Measurements from ENCODE around the gene NCLN.
"Not testable (repeated sequence)": the region's sequence is repeated elsewhere in the genome, so short reads cannot be mapped to it uniquely, and the experiment has no call there.

Gene NCLN

DNA sequence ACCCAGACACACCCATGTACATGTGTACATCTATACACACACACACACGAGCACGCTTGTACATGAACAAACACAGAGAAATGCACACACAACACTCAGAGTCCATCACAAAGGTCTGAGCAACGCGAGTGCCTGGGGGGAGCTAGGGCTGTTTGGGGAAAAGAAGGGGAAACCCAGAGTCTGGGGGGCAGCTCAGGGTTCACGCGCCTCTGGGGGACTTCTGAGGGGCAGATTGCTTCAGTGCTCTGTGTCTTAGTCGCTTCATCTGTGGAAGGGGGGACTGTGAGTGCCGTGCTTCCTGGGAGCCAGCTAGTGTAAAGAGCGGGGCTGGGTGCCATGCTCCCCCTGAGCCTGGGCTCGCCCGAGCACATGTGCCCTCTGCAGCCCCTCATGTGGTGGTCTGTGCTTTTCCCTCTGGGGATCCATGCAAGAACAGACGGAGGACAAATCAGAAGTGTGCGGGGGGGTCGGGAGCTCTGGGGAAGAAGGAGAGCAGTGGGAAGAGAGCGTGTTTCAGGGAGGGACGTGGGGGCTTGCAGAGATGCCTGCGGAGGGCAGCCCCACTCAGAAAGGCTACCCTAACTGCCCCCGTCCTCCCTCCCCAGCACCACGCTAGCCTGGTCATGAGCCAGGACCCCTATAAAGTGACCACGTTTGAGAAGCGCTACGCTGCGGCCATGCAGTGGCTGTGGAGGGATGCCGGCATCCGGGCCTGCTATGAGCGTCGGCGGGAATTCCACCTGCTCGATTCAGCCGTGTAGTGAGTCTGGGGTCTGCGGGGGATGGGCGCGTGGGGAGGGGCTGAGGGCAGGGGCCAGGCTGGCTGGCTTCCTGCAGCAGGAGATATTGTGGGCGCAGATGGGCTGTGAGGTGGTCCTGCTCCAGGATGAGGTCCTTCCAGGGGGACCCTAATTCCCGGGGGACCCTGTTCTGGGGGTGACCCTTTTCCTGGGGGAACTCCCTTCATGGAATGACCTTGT is 35.9 kb upstream of the NCLN start:
- DNase-seq (ENCODE audit: low read depth), result no peak
- no peak for TF ChIP-seq CTCF (IDR thresholded peaks at IDR 0.05; ENCODE audit: insufficient read depth, low read depth, low read length, missing control alignments)
- no peak overlapping the region for H3K4me3 ChIP-seq (ENCODE audit: low read depth, low read length)

DNA sequence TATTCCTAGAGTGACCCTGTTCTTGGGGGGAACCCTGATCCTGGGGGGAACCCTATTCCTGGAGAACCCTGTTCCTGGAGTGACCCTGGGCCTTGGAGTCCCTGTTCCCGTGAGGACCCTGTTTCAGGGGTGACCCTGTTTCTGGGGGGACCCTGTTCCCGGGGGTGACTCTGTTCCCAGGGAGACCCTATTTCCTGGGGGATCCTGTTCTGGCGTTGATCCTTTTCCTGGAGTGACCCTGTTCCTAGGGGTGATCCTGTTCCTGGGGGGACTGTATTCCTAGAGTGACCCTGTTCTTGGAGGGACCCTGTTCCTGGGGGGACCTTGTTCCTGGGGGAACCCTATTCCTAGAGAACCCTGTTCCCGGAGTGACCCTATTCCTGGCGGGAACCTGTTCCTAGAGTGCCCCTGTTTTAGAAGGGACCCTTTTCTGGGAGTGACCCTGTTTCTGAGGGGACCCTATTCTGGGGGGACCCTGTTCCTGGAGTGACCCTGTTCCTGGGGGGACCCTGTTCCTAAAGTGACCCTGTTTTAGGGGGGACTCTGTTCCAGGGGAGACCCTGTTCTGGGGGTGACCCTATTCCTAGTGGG is 34.9 kb upstream of the NCLN start:
- DNase-seq (ENCODE audit: low read depth), result no peak
- TF ChIP-seq CTCF (IDR thresholded peaks at IDR 0.05; ENCODE audit: insufficient read depth, low read depth, low read length, missing control alignments), result no peak
- H3K4me3 ChIP-seq (ENCODE audit: low read depth, low read length), result no peak overlapping the region

- H3K4me3 ChIP-seq (ENCODE audit: low read depth, low read length), result no peak overlapping the region
- no peak for TF ChIP-seq CTCF (IDR thresholded peaks at IDR 0.05; ENCODE audit: insufficient read depth, low read depth, low read length, missing control alignments)
- no peak for DNase-seq (ENCODE audit: low read depth)
These were observed 33.9 kb upstream of the NCLN start for GRCh38 chr19:3151563-3152418.

DNA sequence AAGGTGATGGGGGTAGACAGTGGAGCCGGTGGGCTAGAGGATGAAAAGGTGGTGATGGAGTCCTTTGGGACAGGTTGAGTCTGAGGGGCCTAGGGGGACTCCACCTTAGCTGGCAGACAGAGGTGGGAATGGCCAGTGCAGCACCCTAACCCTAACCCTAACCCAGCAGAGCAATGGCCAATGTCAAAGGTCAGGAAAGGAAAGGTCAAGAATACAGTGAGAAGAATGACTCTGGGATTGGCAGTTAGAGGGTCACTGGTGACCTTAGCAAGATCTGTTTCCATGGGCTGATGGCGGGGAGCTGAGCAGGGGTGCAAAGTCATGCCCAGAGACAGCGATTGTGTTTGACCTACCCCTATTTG is 33.3 kb upstream of the NCLN start:
- DNase-seq (ENCODE audit: low read depth), result no peak
- TF ChIP-seq CTCF (IDR thresholded peaks at IDR 0.05; ENCODE audit: insufficient read depth, low read depth, low read length, missing control alignments), result no peak
- H3K4me3 ChIP-seq (ENCODE audit: low read depth, low read length), result no peak overlapping the region

- no peak for TF ChIP-seq CTCF (IDR thresholded peaks at IDR 0.05; ENCODE audit: insufficient read depth, low read depth, low read length, missing control alignments)
- no peak overlapping the region for H3K4me3 ChIP-seq (ENCODE audit: low read depth, low read length)
- DNase-seq (ENCODE audit: low read depth), result no peak
These were observed 32.2 kb upstream of the NCLN start for GRCh38 chr19:3153286-3154230.

DNA sequence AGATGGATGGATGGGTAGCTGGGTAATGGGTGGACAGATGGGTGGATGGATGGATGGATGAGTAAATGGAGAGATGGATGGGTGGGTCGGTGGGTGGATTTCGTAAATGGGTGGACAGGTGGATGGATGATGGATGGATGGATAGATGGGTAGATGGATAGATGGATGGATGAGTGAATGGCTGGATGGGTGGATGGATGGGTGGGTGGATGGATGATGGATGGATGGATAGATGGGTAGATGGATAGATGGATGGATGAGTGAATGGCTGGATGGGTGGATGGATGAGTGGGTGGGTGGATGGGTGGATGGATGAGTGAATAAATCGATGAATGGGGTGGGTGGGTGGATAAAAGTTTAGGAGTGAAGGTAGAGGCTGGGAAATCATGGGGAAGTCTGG is 31.3 kb upstream of the NCLN start:
- H3K4me3 ChIP-seq (ENCODE audit: low read depth, low read length), result peak overlapping the region; percentile 45
- DNase-seq (ENCODE audit: low read depth), result not testable (repeated sequence)
